Measurements from ENCODE around the gene SPEF1. TPM values are rescaled to one million over a fixed set of nuclear protein-coding genes. Genes with fewer than 3 reads are reported as not detected.

SPEF1 gene
- total RNA-seq, 3 donors from 2014 or later: 0.33 to 0.88 TPM; not detected in 1

- H3K27ac ChIP-seq: peak overlapping the region in 1 of 2 donors; percentile 94
- intact Hi-C loops (cut with DNase I; ENCODE audit: low total_unique reads): no loop called here
- no peaks in the 10 kb centered on the region for H3K36me3 ChIP-seq
- peaks cover 0 to 9% of the 10 kb centered on the region in 2 donors for H3K27me3 ChIP-seq
- peak in 1 of 2 donors; percentile 67 for DNase-seq (ENCODE audit: low spot score in 2 of 2)
- no peaks in the 10 kb centered on the region for H3K9me3 ChIP-seq
- peaks cover 0 to 2% of the 10 kb centered on the region in 2 donors for H3K4me1 ChIP-seq
- H3K4me3 ChIP-seq: peak overlapping the region; percentile 47 to 72 (median 51)
- TF ChIP-seq CTCF (IDR thresholded peaks at IDR 0.05) (no peak), POLR2A (IDR thresholded peaks at IDR 0.05) (no peak), POLR2AphosphoS5 (IDR thresholded peaks at IDR 0.05) (no peak)
These were observed 47.0 kb downstream of the SPEF1 start for GRCh38 chr20:3734111-3734843.

- H3K9me3 ChIP-seq: no peaks in the 10 kb centered on the region
- H3K27me3 ChIP-seq: peaks cover 0 to 9% of the 10 kb centered on the region in 2 donors
- intact Hi-C loops (cut with DNase I; ENCODE audit: low total_unique reads): no loop called here
- H3K36me3 ChIP-seq: no peaks in the 10 kb centered on the region
- no peak for DNase-seq (ENCODE audit: low spot score in 2 of 2)
- peak overlapping the region; percentile 65 to 94 for H3K27ac ChIP-seq
- no peak for TF ChIP-seq POLR2AphosphoS5 (IDR thresholded peaks at IDR 0.05)
- no peak for TF ChIP-seq POLR2A (IDR thresholded peaks at IDR 0.05)
- TF ChIP-seq CTCF (IDR thresholded peaks at IDR 0.05): no peak
- peak overlapping the region; percentile 47 to 72 (median 51) for H3K4me3 ChIP-seq
- H3K4me1 ChIP-seq: no peaks in the 10 kb centered on the region
These were observed 47.9 kb downstream of the SPEF1 start for GRCh38 chr20:3733119-3733995.

- Histone ChIP-seq H3K4me3 (peak within 1 kb of the TSS; percentile 47 to 72 (median 51)), H3K4me1 (no peaks in the 10 kb centered on the region), H3K36me3 (no peaks in the 10 kb centered on the region), H3K27ac (peak within 1 kb of the TSS; percentile 81 to 94), H3K27me3 (peaks cover 0 to 9% of the 10 kb centered on the region in 2 donors), H3K9me3 (no peaks in the 10 kb centered on the region)
- no peak for DNase-seq (ENCODE audit: low spot score in 2 of 2)
- TF ChIP-seq POLR2A (IDR thresholded peaks at IDR 0.05) (no peak), CTCF (IDR thresholded peaks at IDR 0.05) (no peak), POLR2AphosphoS5 (IDR thresholded peaks at IDR 0.05) (no peak)
- intact Hi-C loops (cut with DNase I; ENCODE audit: low total_unique reads): no loop called here
These were observed 48.7 kb downstream of the SPEF1 start, which contains the start of gene HSPA12B for GRCh38 chr20:3732327-3733118. Gene HSPA12B, plus strand, starts transcription at chr20:3732685. Its CDS starts 5,990 bp downstream, at chr20:3738675.

GRCh38 chr20:3731944-3732326 is 49.3 kb downstream of the SPEF1 start:
- H3K27ac ChIP-seq: peak overlapping the region; percentile 81 to 94
- no peak for TF ChIP-seq CTCF (IDR thresholded peaks at IDR 0.05)
- TF ChIP-seq POLR2AphosphoS5 (IDR thresholded peaks at IDR 0.05): no peak
- no peak for TF ChIP-seq POLR2A (IDR thresholded peaks at IDR 0.05)
- DNase-seq (ENCODE audit: low spot score in 2 of 2): no peak
- H3K9me3 ChIP-seq: no peaks in the 10 kb centered on the region
- intact Hi-C loops (cut with DNase I; ENCODE audit: low total_unique reads): no loop called here
- H3K4me1 ChIP-seq: no peaks in the 10 kb centered on the region
- H3K36me3 ChIP-seq: no peaks in the 10 kb centered on the region
- peaks cover 0 to 9% of the 10 kb centered on the region in 2 donors for H3K27me3 ChIP-seq
- peak overlapping the region; percentile 47 to 72 (median 51) for H3K4me3 ChIP-seq

All from breast epithelium (tissue), 4 donors.